Colonic mucosa (tissue), 4 donors: Measurements from ENCODE around the gene UBE2C. TPM values are rescaled to one million over a fixed set of nuclear protein-coding genes. Genes with fewer than 3 reads are reported as not detected.

Experiments
- DNase-seq: peaks from one replicate; pipeline ENCODE4 v3.0.0-alpha.2; 2020
- H3K27ac ChIP-seq: fragments of 200-600 bp; one replicate; pipeline ENCODE4 v1.8.0; 2021
- H3K27me3 ChIP-seq: fragments of 200-600 bp; one replicate; pipeline ENCODE4 v1.8.0; 2021
- H3K36me3 ChIP-seq: fragments of 200-600 bp; one replicate; pipeline ENCODE4 v1.8.0; 2021
- H3K4me1 ChIP-seq: fragments of 200-600 bp; one replicate; pipeline ENCODE4 v1.8.0; 2021; ENCODE audit warnings: mild to moderate bottlenecking
- H3K4me3 ChIP-seq: fragments of 200-600 bp; one replicate; pipeline ENCODE4 v1.8.0; 2021
- H3K9ac ChIP-seq, 2 donors: one replicate each; pipeline ENCODE4 v1.7.0; 2013; ENCODE audit warnings: control low read depth in 2 of 2, low read depth in 2 of 2, low read length in 2 of 2
- H3K9me3 ChIP-seq: fragments of 200-600 bp; one replicate; pipeline ENCODE4 v1.8.0; 2021
- intact Hi-C: fragments of 100-400 bp; cut with DNase I; formaldehyde crosslinking; loops from one replicate; pipeline ENCODE4 v1.14.1; 2022
- total RNA-seq, 2 donors: library from RNA; stranded (reverse); fragmentation: NEBNext Ultra II Directional in 1 of 2; extraction: Animal tissue kit (Norgen Biotek cat#: 25700) in 1 of 2; gene quantifications; one replicate each; pipeline ENCODE4 v1.2.1, GENCODE V29; 2021
- TF ChIP-seq, protein P1 (sequence below): fragments of 200-600 bp; IDR thresholded peaks from one replicate; pipeline ENCODE4 v1.8.0; 2022; ENCODE audit warnings: antibody characterized with exemption, mild to moderate bottlenecking
- donor health status: healthy.
- donor health status: DM: no; HTN: no; CAD: no.
- donor health status: DM: no; HTN: no; CAD: no.

UBE2C gene
- total RNA-seq, 2 donors from 2014 or later = 23.7 to 117 TPM

DNA sequence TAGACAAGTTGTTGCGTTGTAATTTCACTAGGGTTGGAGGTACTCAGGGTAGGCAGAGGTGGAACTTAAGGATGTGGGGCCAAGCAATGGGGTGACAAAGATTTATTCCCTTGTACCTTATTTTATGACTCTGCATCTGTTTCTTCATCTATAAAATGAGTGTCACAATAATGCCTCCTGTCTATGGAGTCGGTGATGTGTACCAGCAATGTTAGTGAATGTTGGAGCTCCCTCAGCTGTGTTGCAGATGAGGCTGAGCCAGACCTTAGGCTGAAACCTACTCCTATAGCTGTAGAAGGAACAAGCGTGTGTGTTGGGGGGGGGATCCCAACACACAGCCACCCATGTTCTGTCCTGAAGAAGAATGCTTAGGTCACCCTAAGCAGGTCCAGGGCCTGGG is 4.5 kb downstream of the UBE2C start:
- no peak overlapping the region for H3K4me3 ChIP-seq
- H3K36me3 ChIP-seq = no peaks in the 10 kb centered on the region
- no peak overlapping the region for H3K9ac ChIP-seq
- no peak overlapping the region for H3K27ac ChIP-seq
- H3K9me3 ChIP-seq = no peaks in the 10 kb centered on the region
- TF ChIP-seq, protein P1, sequence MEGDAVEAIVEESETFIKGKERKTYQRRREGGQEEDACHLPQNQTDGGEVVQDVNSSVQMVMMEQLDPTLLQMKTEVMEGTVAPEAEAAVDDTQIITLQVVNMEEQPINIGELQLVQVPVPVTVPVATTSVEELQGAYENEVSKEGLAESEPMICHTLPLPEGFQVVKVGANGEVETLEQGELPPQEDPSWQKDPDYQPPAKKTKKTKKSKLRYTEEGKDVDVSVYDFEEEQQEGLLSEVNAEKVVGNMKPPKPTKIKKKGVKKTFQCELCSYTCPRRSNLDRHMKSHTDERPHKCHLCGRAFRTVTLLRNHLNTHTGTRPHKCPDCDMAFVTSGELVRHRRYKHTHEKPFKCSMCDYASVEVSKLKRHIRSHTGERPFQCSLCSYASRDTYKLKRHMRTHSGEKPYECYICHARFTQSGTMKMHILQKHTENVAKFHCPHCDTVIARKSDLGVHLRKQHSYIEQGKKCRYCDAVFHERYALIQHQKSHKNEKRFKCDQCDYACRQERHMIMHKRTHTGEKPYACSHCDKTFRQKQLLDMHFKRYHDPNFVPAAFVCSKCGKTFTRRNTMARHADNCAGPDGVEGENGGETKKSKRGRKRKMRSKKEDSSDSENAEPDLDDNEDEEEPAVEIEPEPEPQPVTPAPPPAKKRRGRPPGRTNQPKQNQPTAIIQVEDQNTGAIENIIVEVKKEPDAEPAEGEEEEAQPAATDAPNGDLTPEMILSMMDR = no peak
- intact Hi-C loops = no loop called here
- H3K27me3 ChIP-seq = no peaks in the 10 kb centered on the region
- DNase-seq = no peak
- H3K4me1 ChIP-seq = peaks cover 3% of the 10 kb centered on the region

- H3K4me3 ChIP-seq = no peak overlapping the region
- no peaks in the 10 kb centered on the region for H3K36me3 ChIP-seq
- H3K4me1 ChIP-seq = peaks cover 5% of the 10 kb centered on the region
- H3K27ac ChIP-seq = no peak overlapping the region
- no peak overlapping the region for H3K9ac ChIP-seq
- no peak for DNase-seq
- TF ChIP-seq, protein P1 = no peak
- H3K9me3 ChIP-seq = no peaks in the 10 kb centered on the region
- intact Hi-C loops = no loop called here
- no peaks in the 10 kb centered on the region for H3K27me3 ChIP-seq
These were observed 5.1 kb downstream of the UBE2C start for GRCh38 chr20:45817376-45818194.

DNA sequence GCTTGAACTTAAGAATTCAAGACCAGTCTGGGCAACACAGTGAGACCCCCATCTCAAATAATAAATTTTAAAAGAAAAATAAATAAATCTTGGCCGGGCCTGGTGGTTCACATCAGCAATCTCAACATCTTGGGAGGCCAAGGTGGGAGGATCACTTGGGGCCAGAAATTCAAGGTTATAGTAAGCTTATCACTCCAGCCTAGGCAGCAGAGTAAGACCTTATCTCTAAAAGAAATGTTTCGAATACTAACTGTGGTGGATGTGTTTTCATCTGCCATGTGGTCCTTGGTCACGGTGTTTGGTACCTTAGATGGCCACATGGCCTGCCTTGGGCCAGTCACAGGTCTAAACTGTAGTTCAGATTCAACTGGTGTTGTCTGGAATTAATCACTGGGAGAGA is 5.8 kb downstream of the UBE2C start:
- no peaks in the 10 kb centered on the region for H3K36me3 ChIP-seq
- TF ChIP-seq, protein P1 = no peak
- no peak overlapping the region for H3K9ac ChIP-seq
- no peaks in the 10 kb centered on the region for H3K27me3 ChIP-seq
- no peak overlapping the region for H3K27ac ChIP-seq
- no peaks in the 10 kb centered on the region for H3K9me3 ChIP-seq
- DNase-seq = no peak
- peaks cover 7% of the 10 kb centered on the region for H3K4me1 ChIP-seq
- no peak overlapping the region for H3K4me3 ChIP-seq
- intact Hi-C loops = no loop called here

DNA sequence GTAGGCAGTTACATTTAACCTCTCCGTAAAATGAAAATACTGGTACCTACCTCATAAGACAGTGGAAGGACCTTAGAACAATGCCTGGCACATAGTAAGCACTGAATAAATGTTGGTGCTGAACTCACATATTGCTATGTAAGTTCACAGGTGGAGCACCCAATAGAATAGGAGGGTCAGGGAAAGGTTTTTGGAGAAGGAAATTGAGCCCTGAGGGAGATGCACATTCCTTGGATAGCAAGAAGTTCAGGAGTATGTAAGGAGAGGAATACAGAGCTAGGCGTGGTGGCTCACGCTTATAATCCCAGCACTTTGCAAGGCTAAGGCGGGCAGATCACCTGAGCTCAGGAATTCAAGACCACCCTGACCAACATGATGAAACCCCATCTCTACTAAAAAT is 7.0 kb downstream of the UBE2C start:
- Histone ChIP-seq H3K27ac (no peak overlapping the region), H3K36me3 (no peaks in the 10 kb centered on the region), H3K9me3 (no peaks in the 10 kb centered on the region), H3K9ac (no peak overlapping the region), H3K4me1 (peaks cover 9% of the 10 kb centered on the region), H3K27me3 (no peaks in the 10 kb centered on the region), H3K4me3 (no peak overlapping the region)
- no peak for DNase-seq
- intact Hi-C loops = no loop called here
- TF ChIP-seq, protein P1 = no peak

- H3K9ac ChIP-seq = no peak overlapping the region
- H3K4me1 ChIP-seq = peaks cover 9% of the 10 kb centered on the region
- TF ChIP-seq, protein P1 = no peak
- no peaks in the 10 kb centered on the region for H3K36me3 ChIP-seq
- DNase-seq = peak; percentile 72
- H3K4me3 ChIP-seq = no peak overlapping the region
- intact Hi-C loops = loop anchor here (10.0 kb wide), 1 partner anchor 63 kb away; the partner anchor contains the start of genes SPATA25 and ZSWIM1
- no peaks in the 10 kb centered on the region for H3K27me3 ChIP-seq
- peak overlapping the region; percentile 50 for H3K27ac ChIP-seq
- no peaks in the 10 kb centered on the region for H3K9me3 ChIP-seq
These were observed 9.5 kb downstream of the UBE2C start for GRCh38 chr20:45821947-45822346.
